ENCODE results near the gene SCN1A. TPM values are rescaled to one million over a fixed set of nuclear protein-coding genes. Genes with fewer than 3 reads are reported as not detected.

Gene SCN1A
- total and polyA plus RNA-seq, 4 donors: 2.1 to 32.6 (median 14.5) TPM

GRCh38 chr2:166084301-166084700 is 43.5 kb downstream of the SCN1A start:
- Histone ChIP-seq H3K4me1 (ENCODE audit: control insufficient read depth in 5 of 5, insufficient read depth in 5 of 5, low read length in 5 of 5) (peaks cover 0 to 20% (median 0%) of the 10 kb centered on the region in 5 donors), H3K4me3 (no peak overlapping the region), H3K36me3 (ENCODE audit: control insufficient read depth in 4 of 4, insufficient read depth in 4 of 4, low read length in 4 of 4) (no peaks in the 10 kb centered on the region), H3K9me3 (ENCODE audit: control insufficient read depth in 4 of 4, insufficient read depth in 3 of 4, low read length in 3 of 4) (no peaks in the 10 kb centered on the region), H3K27ac (ENCODE audit: low read depth in 1 of 2, low read length in 1 of 2) (no peak overlapping the region), H3K27me3 (ENCODE audit: control insufficient read depth in 3 of 3, insufficient read depth in 3 of 3, low read length in 2 of 3) (no peaks in the 10 kb centered on the region), H3K9ac (ENCODE audit: insufficient read depth in 1 of 2, low read length in 2 of 2) (no peak overlapping the region)
- no peak for TF ChIP-seq CTCF (IDR thresholded peaks at IDR 0.05; ENCODE audit: control extremely low read depth, extremely low read depth)
- no peak for ATAC-seq (ENCODE audit: insufficient read depth, low FRiP score)
- no peak for DNase-seq

DNA sequence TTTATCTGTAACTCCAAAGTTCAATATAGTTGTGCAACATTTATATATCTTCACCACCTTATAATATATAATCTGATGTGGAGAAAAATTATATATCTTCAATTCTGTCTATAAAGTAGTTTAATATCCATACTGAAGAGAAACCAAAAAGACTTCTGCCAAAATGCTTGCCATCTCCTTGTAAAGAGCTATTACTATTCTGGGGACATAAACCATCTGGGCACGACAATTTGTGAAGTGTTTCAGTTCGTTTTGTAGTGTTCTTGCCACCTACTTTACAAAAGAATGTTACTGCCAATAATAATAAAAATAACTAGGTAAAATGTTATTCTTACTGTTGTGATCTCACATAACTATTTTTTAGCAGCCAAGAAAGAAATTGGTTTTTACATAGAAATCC is 45.1 kb downstream of the SCN1A start:
- Histone ChIP-seq H3K9me3 (ENCODE audit: control insufficient read depth in 4 of 4, insufficient read depth in 3 of 4, low read length in 3 of 4) (no peaks in the 10 kb centered on the region), H3K9ac (ENCODE audit: insufficient read depth in 1 of 2, low read length in 2 of 2) (no peak overlapping the region), H3K4me1 (ENCODE audit: control insufficient read depth in 5 of 5, insufficient read depth in 5 of 5, low read length in 5 of 5) (peaks cover 0 to 20% (median 0%) of the 10 kb centered on the region in 5 donors), H3K4me3 (no peak overlapping the region), H3K36me3 (ENCODE audit: control insufficient read depth in 4 of 4, insufficient read depth in 4 of 4, low read length in 4 of 4) (no peaks in the 10 kb centered on the region), H3K27me3 (ENCODE audit: control insufficient read depth in 3 of 3, insufficient read depth in 3 of 3, low read length in 2 of 3) (no peaks in the 10 kb centered on the region), H3K27ac (ENCODE audit: low read depth in 1 of 2, low read length in 1 of 2) (no peak overlapping the region)
- TF ChIP-seq CTCF (IDR thresholded peaks at IDR 0.05; ENCODE audit: control extremely low read depth, extremely low read depth): no peak
- ATAC-seq (ENCODE audit: insufficient read depth, low FRiP score) (no peak), DNase-seq (peak in 2 of 3 donors; percentile 61 to 62)
- WGBS, 2 donors: 50 to 68% methylated on average over 2 of the region's 2 CpGs

GRCh38 chr2:166081852-166082251 is 46.0 kb downstream of the SCN1A start:
- ATAC-seq (ENCODE audit: insufficient read depth, low FRiP score) (no peak), DNase-seq (no peak)
- Histone ChIP-seq H3K9ac (ENCODE audit: insufficient read depth in 1 of 2, low read length in 2 of 2) (no peak overlapping the region), H3K36me3 (ENCODE audit: control insufficient read depth in 4 of 4, insufficient read depth in 4 of 4, low read length in 4 of 4) (no peaks in the 10 kb centered on the region), H3K9me3 (ENCODE audit: control insufficient read depth in 4 of 4, insufficient read depth in 3 of 4, low read length in 3 of 4) (no peaks in the 10 kb centered on the region), H3K27me3 (ENCODE audit: control insufficient read depth in 3 of 3, insufficient read depth in 3 of 3, low read length in 2 of 3) (no peaks in the 10 kb centered on the region), H3K27ac (ENCODE audit: low read depth in 1 of 2, low read length in 1 of 2) (no peak overlapping the region), H3K4me3 (no peak overlapping the region), H3K4me1 (ENCODE audit: control insufficient read depth in 5 of 5, insufficient read depth in 5 of 5, low read length in 5 of 5) (peaks cover 0 to 20% (median 0%) of the 10 kb centered on the region in 5 donors)
- TF ChIP-seq CTCF (IDR thresholded peaks at IDR 0.05; ENCODE audit: control extremely low read depth, extremely low read depth): no peak

DNA sequence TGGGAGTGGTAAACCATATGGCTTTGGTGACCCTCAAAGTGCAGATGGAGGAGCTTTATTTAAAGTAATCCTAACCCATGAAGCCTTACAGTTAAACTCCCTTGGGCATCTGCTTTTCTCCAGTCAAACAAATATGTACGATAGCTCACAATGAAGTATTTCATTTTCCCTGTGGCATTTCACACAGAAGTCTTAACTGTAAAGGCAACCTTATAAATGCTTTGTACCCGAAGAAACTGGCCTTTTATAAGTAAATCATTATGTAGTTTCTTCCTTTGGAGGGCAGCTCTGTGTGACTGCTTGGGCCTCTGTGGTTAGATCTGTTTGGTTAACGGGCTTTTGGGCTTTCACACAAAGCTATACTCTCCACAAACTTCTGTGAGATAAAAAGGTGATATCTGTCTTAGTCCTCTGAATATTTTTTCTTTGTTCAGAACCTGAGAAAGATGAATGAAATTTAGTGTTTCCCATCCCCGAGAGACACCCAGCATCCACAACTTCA is 46.6 kb downstream of the SCN1A start:
- TF ChIP-seq CTCF (IDR thresholded peaks at IDR 0.05; ENCODE audit: control extremely low read depth, extremely low read depth): no peak
- no peak for ATAC-seq (ENCODE audit: insufficient read depth, low FRiP score)
- WGBS, 2 donors: 71 to 74% methylated on average over 4 of the region's 4 CpGs

More for the DNA sequence above, 46.6 kb downstream of the SCN1A start:
- Histone ChIP-seq H3K4me3 (no peak overlapping the region), H3K9ac (ENCODE audit: insufficient read depth in 1 of 2, low read length in 2 of 2) (no peak overlapping the region), H3K9me3 (ENCODE audit: control insufficient read depth in 4 of 4, insufficient read depth in 3 of 4, low read length in 3 of 4) (no peaks in the 10 kb centered on the region), H3K4me1 (ENCODE audit: control insufficient read depth in 5 of 5, insufficient read depth in 5 of 5, low read length in 5 of 5) (peaks cover 0 to 20% (median 0%) of the 10 kb centered on the region in 5 donors), H3K27me3 (ENCODE audit: control insufficient read depth in 3 of 3, insufficient read depth in 3 of 3, low read length in 2 of 3) (no peaks in the 10 kb centered on the region), H3K36me3 (ENCODE audit: control insufficient read depth in 4 of 4, insufficient read depth in 4 of 4, low read length in 4 of 4) (no peaks in the 10 kb centered on the region), H3K27ac (ENCODE audit: low read depth in 1 of 2, low read length in 1 of 2) (no peak overlapping the region)
- DNase-seq: peak in 1 of 3 donors; percentile 24
